ENCODE measurements around the gene AGPAT2.

- no peak for TF ChIP-seq CTCF (IDR thresholded peaks at IDR 0.05; ENCODE audit: insufficient read depth, low read depth, low read length)
- no peak for TF ChIP-seq EZH2 (IDR thresholded peaks at IDR 0.05; ENCODE audit: insufficient read depth, low read length)
These were observed 36.2 kb upstream of the AGPAT2 start for GRCh38 chr9:136723362-136723976.
